Activated CD8-positive, alpha-beta memory T cell treated with anti-CD3 and anti-CD28 coated beads, Interleukin-2, amount 50 U/mL, for 48 hours (primary cell): ENCODE measurements around the gene ITIH3.
A peak's percentile ranks its signal among the peaks of the same experiment; 100 is the strongest.
"Not testable (repeated sequence)": the region's sequence is repeated elsewhere in the genome, so short reads cannot be mapped to it uniquely, and the experiment has no call there.

Experiments
- DNase-seq: peaks from one replicate; pipeline ENCODE4 v3.0.0-alpha.2; 2020

ITIH3 gene, protein sequence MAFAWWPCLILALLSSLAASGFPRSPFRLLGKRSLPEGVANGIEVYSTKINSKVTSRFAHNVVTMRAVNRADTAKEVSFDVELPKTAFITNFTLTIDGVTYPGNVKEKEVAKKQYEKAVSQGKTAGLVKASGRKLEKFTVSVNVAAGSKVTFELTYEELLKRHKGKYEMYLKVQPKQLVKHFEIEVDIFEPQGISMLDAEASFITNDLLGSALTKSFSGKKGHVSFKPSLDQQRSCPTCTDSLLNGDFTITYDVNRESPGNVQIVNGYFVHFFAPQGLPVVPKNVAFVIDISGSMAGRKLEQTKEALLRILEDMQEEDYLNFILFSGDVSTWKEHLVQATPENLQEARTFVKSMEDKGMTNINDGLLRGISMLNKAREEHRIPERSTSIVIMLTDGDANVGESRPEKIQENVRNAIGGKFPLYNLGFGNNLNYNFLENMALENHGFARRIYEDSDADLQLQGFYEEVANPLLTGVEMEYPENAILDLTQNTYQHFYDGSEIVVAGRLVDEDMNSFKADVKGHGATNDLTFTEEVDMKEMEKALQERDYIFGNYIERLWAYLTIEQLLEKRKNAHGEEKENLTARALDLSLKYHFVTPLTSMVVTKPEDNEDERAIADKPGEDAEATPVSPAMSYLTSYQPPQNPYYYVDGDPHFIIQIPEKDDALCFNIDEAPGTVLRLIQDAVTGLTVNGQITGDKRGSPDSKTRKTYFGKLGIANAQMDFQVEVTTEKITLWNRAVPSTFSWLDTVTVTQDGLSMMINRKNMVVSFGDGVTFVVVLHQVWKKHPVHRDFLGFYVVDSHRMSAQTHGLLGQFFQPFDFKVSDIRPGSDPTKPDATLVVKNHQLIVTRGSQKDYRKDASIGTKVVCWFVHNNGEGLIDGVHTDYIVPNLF

DNA sequence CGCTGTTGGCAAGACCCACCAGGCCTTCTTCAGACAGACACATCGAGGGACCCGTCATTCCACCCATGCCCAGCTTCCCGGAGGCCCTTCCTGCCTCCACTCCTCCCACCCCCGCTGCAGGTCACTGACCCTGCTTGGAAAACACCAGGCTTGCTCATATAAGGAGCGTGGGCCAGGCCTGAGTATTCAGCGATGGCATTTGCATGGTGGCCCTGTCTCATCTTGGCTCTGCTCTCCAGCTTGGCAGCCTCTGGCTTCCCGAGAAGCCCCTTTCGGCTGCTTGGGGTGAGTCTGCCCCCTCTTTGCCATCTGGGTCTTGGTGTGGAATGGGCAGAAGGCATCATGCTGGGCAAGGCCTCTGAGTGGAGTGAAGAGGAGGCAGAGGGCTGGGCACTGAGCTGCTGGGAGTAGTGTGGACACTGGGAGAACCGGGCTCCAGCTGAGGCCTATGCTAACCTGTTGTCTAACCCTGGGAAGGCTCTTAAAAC is at the start of gene ITIH3:
Gene ITIH3, plus strand, starts transcription at position 185 of the 488 bp plus-strand sequence. Its CDS starts 8 bp downstream, at position 193.
- DNase-seq = no peak

- no peak for DNase-seq
Measured at GRCh38 chr3:52752045-52752660, 42.4 kb upstream of the ITIH3 start.

- DNase-seq = no peak
Measured at GRCh38 chr3:52754373-52754772, 40.2 kb upstream of the ITIH3 start.

DNA sequence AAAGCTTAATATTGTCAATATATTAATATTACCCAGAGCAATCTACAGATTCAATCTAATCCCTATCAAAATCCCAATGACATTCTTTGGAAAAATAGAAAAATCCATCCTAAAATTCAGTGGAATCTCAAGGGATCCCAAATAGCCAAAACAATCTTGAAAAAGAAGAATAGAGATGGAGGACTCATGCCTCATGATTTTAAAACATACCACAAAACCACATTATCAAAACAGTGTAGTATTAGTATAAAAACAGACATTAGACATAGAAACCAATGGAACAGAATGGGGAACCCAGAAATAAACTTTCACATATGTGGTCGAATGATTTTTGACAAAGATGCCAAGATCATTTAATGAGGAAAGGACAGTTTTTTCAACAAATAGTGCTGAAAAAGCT is 38.5 kb upstream of the ITIH3 start:
- no peak for DNase-seq

GRCh38 chr3:52763466-52763865 is 31.1 kb upstream of the ITIH3 start:
- no peak for DNase-seq

DNA sequence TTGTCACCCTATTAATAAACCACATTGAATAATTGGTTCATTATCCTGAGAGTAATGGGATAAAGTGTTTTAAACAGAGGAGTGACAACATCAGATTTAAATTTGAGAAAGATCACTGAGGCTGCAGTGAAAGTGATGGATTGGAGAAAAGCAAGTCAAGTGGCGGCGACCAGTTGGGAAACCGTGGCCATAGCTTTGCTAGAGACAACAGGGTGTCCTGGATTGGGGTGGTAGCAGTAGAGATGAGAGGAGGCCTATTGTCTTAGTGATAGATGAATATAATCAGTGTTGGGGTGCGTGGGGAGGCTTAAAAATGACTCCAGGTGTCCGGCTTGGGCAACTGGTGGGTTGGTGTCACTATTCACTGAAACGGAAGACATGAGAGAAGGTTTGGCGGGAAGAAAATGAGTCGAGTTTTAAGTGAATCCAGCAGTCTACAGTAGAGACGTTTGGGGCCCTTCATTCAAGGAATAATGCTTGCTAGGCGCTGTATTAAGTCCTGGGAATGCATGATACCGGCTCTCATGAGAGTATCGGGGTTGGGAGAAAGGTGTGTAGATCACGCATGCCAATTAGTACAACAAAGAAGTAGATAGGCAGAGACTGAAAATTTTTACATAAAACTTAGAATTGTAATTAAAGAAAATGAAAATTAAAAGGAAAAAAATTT is 24.7 kb upstream of the ITIH3 start:
- no peak for DNase-seq

- peak; percentile 93 for DNase-seq
Measured at GRCh38 chr3:52770496-52771333, 23.9 kb upstream of the ITIH3 start, which contains the start of gene NEK4. Gene NEK4, minus strand, starts transcription at chr3:52770940. Its CDS starts 194 bp downstream, at chr3:52770746.

DNA sequence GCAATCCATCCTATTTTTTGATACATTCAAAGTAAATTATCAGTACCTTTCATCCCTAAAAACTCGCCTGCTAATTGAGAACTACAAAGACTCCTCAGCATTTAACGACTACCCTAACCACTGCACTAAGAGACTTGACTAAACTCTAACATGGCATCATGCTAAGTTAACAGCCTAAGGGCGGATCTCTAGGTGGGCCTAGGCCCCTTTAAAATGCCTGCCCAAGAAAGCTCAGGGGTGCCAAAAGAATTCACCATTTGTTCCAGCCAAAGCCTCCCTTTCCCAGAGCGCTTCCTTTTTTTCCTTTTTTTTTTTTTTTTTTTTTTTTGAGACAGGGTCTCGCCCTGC is 23.3 kb upstream of the ITIH3 start:
- DNase-seq = no peak

DNA sequence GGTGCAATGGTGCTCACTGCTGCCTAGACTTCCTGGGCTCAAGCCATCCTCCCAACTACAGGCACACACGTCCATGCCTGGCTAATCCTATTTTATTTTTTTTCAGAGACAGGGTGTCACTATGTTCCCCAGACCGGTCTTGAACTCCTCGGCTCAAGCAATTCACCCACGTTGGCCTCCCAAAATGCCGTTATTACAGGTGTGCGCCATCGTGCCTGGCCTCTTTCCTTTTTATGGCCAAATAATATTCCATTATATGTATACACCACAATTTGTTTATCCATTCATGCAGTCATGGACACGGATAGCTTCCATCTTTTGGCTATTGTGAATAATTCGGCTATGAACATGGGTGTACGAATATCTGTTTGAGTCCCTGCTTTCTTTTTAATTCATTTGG is 22.9 kb upstream of the ITIH3 start:
- no peak for DNase-seq

DNA sequence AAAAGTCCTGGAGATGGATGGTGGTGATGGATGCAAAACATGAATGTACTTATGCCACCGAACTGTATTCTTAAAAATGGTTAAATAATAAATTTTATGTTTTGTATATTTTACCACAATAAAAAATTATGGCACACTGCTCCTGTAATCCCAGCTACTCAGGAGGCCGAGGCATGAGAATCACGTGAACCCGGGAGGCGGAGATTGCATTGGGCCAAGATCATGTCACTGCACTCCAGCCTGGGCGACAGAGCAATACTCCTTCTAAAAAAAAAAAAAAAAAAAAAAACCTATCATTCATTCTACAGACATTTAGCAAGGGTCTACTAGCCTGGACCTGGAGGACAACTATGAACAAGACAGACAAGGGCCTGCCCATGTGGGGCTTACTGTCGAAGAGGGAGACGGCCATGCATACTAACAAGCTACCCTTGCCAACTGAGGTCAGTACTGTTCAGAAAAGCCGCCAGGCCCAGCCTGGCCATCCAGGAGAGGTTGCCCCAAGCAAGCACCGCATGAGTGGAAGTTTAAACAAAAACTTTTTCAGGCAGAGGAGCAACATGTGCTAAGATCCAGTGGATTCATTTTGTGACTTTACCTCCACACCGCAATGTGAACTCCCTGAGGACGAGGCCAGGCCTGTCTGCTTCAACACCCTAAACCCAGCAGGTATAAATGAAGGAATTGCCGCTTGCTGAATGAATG is 21.1 kb upstream of the ITIH3 start:
- DNase-seq = no peak

DNA sequence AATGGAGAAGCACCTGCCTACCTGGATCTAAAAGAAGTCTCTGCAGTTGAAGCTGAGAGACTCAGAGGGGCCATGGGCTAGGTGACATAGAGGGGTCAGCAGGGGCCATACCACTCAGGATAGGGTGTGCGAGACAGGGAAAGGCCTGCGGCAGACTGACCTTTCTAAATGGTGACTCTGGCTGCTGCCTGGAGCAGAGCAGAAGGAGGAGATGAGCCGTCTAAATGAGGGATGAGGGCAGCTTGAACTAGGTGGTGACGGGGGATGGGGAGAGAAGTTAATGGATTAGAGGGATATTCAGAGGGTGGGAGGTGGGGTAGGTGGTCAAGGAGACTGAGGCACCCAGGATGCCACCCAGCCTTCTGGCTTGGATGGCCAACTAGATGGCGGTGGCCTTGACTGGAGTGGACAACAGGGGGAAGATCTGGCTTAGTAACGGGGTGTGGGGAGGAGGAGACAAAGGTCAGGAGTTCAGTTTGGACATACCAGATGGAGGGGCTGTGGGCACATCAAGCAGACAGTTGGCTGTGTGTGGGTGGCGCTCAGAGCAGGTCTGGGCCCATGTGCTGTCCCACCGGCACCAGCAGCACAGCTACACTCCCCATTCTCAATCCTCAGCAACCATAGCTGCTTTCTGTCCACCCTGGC is 20.4 kb upstream of the ITIH3 start:
- no peak for DNase-seq

- DNase-seq = peak; percentile 44
Measured at GRCh38 chr3:52774901-52775864, 19.4 kb upstream of the ITIH3 start.

DNA sequence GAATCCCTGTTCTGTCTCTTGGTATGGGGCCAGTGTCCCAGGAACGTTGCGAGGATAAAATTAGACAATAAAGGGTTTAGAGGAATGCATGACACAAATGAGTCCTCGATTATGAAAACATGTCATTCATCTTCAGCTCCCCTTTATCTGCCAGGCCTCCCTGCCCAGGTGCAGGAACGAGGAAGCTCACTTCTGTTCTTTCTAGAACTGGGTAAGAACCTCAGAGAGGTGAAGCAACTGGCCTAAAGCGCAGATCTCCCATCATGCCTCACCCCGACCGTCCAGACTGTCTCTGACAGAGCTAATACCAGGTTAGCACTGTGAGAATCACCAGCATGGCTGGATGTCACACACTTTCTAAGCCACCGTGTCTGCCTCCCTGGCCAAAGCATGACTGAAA is 18.7 kb upstream of the ITIH3 start:
- DNase-seq = peak; percentile 46

DNA sequence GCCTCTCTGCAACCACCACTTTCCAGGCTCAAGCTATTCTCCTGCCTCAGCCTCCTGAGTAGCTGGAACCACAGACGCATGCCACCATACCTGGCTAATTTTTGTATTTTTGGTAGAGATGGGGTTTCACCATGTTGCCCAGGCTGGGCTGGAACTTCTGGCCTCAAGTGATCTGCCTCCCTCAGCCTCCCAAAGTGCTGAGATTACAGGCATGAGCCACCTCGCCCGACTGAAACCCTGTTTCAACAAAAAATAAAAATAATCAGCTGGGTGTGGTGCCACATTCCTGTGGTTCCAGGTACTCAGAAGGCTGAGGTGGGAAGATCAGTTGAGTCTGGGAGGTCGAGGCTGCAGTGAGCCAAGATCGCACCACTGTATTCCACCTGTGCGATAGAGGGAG is 18.1 kb upstream of the ITIH3 start:
- not testable (repeated sequence) for DNase-seq

- DNase-seq = peak; percentile 36
Measured at GRCh38 chr3:52777127-52777958, 17.3 kb upstream of the ITIH3 start, which contains the start of gene ITIH1. Gene ITIH1, plus strand, starts transcription at chr3:52777599. Its CDS starts 17 bp downstream, at chr3:52777616.

DNA sequence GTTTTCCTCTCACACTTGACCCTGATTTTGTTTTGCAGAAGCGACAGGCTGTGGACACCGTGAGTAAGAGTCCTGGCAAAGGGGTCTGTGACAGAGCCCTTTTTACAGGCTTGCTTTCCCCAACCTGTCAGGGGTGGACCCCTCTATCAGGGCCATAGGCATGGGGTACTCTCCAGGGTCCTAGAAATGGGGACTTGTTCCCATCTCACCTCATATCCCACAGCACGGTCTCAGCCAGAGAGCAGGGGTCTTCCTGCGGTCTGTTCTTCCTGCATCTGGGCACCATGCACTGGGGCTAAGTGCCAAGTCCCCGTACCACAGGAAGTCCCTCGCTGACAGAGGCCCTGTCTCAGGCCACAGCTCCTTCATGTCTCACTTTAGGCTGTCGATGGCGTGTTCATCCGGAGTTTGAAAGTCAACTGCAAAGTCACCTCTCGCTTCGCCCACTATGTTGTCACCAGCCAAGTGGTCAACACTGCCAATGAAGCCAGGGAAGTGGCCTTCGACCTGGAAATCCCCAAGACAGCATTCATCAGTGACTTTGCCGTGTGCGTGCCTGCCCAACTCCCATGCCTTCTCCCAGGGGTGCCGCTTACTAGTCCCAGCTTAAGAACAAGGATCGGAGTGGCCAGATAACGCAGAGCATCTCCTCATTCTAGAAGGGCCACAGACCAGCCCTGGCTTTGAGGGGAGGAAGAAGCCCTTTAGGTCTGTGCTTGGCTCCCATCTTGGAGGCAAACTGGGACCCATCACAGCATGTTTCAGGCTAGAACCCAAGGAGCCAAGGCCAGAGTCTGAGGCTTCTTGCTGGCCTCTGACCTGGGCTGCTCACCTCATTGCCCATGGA is 16.4 kb upstream of the ITIH3 start:
- DNase-seq = peak; percentile 48
